Hepatic stellate cell (primary cell): ENCODE measurements around the gene PPP6R3.

ENCODE experiments used
- DNase-seq: peaks from one replicate; pipeline ENCODE4 v3.0.0; 2011; ENCODE audit warnings: low spot score

PPP6R3 gene

GRCh38 chr11:68564261-68564660 lies 103.7 kb downstream of the PPP6R3 start:
- DNase-seq: no peak

- DNase-seq: no peak
These were observed 105.2 kb downstream of the PPP6R3 start for GRCh38 chr11:68565768-68566167.

GRCh38 chr11:68567553-68567952 lies 107.0 kb downstream of the PPP6R3 start:
- DNase-seq: no peak

GRCh38 chr11:68569357-68569756 lies 108.8 kb downstream of the PPP6R3 start:
- DNase-seq: no peak

- no peak for DNase-seq
These were observed 110.1 kb downstream of the PPP6R3 start for GRCh38 chr11:68570691-68571090.

- DNase-seq: no peak
These were observed 113.8 kb downstream of the PPP6R3 start for GRCh38 chr11:68574308-68574707.

- DNase-seq: no peak
These were observed 114.6 kb downstream of the PPP6R3 start for GRCh38 chr11:68575025-68575665.

- DNase-seq: no peak
These were observed 118.9 kb downstream of the PPP6R3 start for GRCh38 chr11:68579455-68579854.

GRCh38 chr11:68581439-68581838 lies 120.9 kb downstream of the PPP6R3 start:
- no peak for DNase-seq

- no peak for DNase-seq
These were observed 121.3 kb downstream of the PPP6R3 start for GRCh38 chr11:68581901-68582300.

GRCh38 chr11:68582416-68583040 lies 122.0 kb downstream of the PPP6R3 start:
- no peak for DNase-seq

- peak; percentile 53 for DNase-seq
These were observed 122.5 kb downstream of the PPP6R3 start for GRCh38 chr11:68583041-68583446.

- no peak for DNase-seq
These were observed 123.5 kb downstream of the PPP6R3 start for GRCh38 chr11:68584097-68584496.

GRCh38 chr11:68584991-68585524 lies 124.5 kb downstream of the PPP6R3 start:
- DNase-seq: no peak

- DNase-seq: no peak
These were observed 129.1 kb downstream of the PPP6R3 start for GRCh38 chr11:68589547-68590216.

GRCh38 chr11:68591719-68592118 lies 131.2 kb downstream of the PPP6R3 start:
- DNase-seq: no peak

GRCh38 chr11:68593441-68593840 lies 132.9 kb downstream of the PPP6R3 start:
- no peak for DNase-seq

GRCh38 chr11:68594123-68594522 lies 133.6 kb downstream of the PPP6R3 start:
- no peak for DNase-seq

- no peak for DNase-seq
These were observed 135.7 kb downstream of the PPP6R3 start for GRCh38 chr11:68596231-68596630.

GRCh38 chr11:68598816-68599653 lies 138.5 kb downstream of the PPP6R3 start:
- peak; percentile 52 for DNase-seq

- no peak for DNase-seq
These were observed 140.6 kb downstream of the PPP6R3 start for GRCh38 chr11:68601147-68601546.

GRCh38 chr11:68609761-68610160 lies 149.2 kb downstream of the PPP6R3 start:
- DNase-seq: no peak
